ENCODE measurements around the gene AXIN2.

GRCh38 chr17:65531256-65532100 is 30.0 kb downstream of the AXIN2 start:
- TF ChIP-seq IRF5 (IDR thresholded peaks at IDR 0.05; ENCODE audit: borderline replicate concordance) (no peak), CBX5 (IDR thresholded peaks at IDR 0.05; ENCODE audit: low read depth) (no peak), SMARCA5 (IDR thresholded peaks at IDR 0.05) (no peak), SUZ12 (IDR thresholded peaks at IDR 0.05; ENCODE audit: unreplicated experiment) (no peak)
